Gastroesophageal sphincter (tissue), 3 donors: Measurements from ENCODE around the gene PYURF.

ENCODE experiments used
- POLR2A ChIP-seq, 2 donors: fragments of 450-650 bp; IDR thresholded peaks; one replicate each; pipeline ENCODE4 v1.6.1; 2017; ENCODE audit warnings: antibody characterized with exemption in 2 of 2, mild to moderate bottlenecking in 2 of 2, moderate library complexity in 1 of 2
- POLR2AphosphoS5 ChIP-seq: sonication (generic); formaldehyde crosslinking; IDR thresholded peaks from one replicate; pipeline ENCODE4 v1.6.1; 2017; ENCODE audit warnings: antibody characterized with exemption
- TF ChIP-seq, protein P1 (sequence below), 4 experiments: fragments of 200-600 bp in 2 of 4; fragments of 450-650 bp in 2 of 4; sonication (generic) in 1 of 4; IDR thresholded peaks; one replicate each; pipeline ENCODE4 v1.5.1; 2017 to 2019; ENCODE audit warnings: antibody characterized with exemption in 4 of 4, mild to moderate bottlenecking in 2 of 4, moderate library complexity in 2 of 4

DNA sequence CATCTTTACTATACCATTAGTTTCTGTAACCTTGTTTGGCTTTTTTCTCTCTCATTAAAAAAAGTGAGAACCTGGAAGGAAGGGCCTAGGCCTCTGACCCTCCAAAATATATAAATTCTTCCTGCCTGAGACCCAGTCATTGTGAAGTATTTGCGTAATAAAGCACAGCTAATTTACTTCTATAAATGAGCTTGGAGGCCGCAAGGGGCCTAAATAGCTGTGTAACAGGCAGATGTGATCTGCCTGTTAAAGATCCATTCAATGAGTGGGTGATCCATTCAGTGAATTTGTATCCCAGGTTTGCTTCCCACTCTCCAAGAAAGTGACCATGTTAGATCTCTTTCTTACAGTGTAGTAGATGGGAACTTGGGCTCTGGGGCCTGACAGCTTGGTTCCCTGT lies 595 bp upstream of the PYURF start:
- TF ChIP-seq, protein P1, sequence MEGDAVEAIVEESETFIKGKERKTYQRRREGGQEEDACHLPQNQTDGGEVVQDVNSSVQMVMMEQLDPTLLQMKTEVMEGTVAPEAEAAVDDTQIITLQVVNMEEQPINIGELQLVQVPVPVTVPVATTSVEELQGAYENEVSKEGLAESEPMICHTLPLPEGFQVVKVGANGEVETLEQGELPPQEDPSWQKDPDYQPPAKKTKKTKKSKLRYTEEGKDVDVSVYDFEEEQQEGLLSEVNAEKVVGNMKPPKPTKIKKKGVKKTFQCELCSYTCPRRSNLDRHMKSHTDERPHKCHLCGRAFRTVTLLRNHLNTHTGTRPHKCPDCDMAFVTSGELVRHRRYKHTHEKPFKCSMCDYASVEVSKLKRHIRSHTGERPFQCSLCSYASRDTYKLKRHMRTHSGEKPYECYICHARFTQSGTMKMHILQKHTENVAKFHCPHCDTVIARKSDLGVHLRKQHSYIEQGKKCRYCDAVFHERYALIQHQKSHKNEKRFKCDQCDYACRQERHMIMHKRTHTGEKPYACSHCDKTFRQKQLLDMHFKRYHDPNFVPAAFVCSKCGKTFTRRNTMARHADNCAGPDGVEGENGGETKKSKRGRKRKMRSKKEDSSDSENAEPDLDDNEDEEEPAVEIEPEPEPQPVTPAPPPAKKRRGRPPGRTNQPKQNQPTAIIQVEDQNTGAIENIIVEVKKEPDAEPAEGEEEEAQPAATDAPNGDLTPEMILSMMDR (IDR thresholded peaks at IDR 0.05), result no peak
- no peak for TF ChIP-seq POLR2AphosphoS5
- TF ChIP-seq POLR2A (IDR thresholded peaks at IDR 0.05), result no peak
